ENCODE results near the gene RABL3.
"Not testable (repeated sequence)": the region's sequence is repeated elsewhere in the genome, so short reads cannot be mapped to it uniquely, and the experiment has no call there.

Gene RABL3

DNA sequence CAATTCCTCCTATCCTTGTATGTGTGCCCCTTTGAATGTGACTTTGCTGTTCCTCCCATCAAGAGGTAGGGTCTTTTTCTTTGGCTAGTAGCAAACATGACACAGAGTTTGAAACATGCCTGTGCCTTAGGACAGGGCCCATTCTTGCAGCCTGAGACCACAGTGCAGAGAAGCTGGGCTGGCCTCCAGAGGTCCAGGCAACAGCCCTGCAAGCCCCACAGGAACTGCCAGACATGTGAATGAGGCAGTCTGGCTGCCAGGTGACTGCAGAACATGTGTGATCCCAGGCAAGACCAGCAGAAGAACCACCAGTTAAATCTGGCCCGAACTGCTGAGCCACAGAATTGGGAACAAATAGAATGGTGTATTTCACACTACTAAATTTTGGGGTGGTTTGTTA lies 59.1 kb downstream of the RABL3 start:
- DNase-seq (ENCODE audit: low spot score) = no peak

DNA sequence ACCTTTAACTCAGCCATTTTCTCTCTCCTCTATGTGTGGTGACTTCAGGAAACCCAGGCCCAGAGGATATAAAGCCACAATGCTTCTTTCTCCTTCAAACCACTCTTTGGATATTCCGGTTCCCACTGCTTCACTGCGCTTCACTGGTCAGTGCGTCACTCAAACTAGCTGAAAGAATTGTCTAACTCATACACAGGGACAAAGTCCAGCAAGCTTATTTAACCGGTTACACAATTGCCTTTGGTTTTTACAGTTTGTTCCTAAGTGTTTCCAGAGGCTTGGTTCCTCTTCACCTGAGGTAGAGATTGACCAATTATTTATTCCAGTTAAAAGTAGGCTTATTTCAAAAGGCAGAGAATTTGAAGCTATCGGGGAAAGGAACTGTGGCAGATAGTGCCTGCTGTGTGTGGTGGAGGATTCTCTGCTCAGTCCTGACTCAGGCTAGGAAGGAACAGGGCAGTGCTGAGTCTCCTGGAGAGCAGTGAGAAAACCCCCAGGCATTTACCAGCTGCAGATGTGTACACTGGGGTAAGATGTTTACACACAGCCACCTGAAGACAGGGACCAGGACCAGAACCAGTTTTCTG lies 60.1 kb downstream of the RABL3 start, which contains the start of gene HGD:
Gene HGD, minus strand, starts transcription at position 145 of the 587 bp plus-strand sequence. Its CDS starts 128 bp downstream, at position 17.
- DNase-seq (ENCODE audit: low spot score) = no peak

DNA sequence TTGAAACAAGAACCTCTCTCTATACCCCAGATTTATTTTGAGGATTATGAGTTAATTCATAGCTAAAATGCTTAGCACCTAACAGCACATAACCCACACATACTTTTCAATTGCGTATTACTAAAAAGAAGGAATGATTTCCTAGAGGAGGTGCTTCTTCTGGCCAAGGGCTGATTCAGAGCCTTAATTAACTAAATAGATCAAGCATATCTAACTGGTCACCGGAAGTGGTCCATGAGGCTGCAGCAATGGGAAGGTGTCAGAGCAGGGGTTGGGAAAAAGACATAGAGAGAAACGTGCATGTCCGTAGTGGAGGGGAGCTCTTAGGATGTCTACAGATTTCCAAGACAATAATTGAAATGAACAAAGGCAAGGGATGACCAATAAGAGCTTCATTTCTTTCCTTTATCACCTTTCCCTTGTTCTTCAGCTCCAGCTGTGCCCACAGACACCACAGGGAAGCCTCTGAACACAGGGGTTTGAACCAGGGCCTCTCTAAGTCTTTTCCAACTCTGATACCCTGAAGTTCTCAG lies 60.7 kb downstream of the RABL3 start:
- no peak for DNase-seq (ENCODE audit: low spot score)

DNA sequence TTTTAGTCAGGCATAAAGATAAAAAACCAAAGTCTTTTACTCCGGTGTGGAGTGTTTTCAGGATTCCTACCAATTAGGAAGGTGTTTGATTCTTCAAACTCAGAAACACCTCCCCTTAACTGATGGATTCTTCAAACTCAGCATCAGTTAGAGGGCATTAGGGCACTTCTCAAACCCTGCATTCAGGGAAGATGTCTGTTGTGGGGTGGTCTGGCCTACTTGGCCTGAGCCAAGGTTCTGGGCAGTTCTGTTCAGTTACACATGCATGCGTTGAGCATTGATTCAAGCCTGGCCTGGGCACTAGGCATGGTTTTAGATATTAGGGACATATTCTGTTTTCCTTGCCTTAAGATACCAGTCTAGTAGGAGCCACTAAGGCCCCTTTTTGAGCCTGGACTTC lies 61.3 kb downstream of the RABL3 start:
- no peak for DNase-seq (ENCODE audit: low spot score)

DNA sequence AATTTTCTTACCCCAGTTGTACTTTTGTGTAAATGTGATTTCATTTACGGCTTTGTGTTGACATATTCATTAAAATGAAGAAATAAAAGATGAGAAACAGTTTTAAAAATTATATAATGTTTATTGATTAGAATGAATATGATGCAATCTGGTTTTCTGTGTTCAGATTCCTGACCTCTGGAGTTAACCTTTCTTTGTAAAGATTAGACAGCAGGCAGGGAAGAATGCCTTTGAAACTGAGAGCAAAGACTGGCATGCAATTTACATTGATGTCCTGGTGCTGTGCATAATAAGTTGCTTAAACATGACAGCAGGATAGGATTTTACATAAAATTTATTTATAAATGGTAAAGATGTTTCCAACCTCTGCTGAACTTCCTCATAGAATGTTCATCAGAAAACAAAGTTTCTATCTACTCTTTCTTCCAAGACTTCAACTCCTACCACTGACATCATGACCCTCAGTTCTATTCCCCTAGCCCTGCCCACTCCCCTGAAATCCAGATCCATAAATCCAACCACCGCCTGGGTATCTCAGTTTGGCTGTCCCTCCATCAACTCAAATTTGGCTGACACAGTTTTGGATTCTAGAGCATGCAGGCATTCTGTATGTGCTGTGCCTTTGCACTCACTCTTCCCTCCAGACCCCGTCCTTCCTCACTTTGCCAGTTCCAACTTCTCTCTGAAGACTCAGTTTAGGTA lies 62.0 kb downstream of the RABL3 start:
- no peak for DNase-seq (ENCODE audit: low spot score)

DNA sequence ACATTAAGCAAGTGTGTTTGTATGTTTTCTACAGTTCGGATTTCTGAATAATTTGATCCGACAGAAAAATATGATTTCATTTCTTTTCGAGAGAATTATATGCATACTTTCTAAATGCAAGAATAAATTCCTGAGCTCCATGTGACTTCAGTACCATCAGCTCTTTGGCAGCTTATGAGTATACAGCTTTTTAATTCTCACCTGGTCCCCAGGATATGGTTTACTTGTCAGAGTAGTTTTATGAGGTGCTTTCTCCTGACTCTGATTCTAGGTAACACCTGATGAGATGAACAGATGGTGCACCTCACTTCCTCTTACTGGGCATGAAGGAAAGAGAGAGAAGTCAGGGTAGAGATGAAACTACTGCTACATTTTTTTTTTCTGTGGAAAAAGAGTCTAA lies 63.3 kb downstream of the RABL3 start:
- DNase-seq (ENCODE audit: low spot score) = peak; percentile 10

DNA sequence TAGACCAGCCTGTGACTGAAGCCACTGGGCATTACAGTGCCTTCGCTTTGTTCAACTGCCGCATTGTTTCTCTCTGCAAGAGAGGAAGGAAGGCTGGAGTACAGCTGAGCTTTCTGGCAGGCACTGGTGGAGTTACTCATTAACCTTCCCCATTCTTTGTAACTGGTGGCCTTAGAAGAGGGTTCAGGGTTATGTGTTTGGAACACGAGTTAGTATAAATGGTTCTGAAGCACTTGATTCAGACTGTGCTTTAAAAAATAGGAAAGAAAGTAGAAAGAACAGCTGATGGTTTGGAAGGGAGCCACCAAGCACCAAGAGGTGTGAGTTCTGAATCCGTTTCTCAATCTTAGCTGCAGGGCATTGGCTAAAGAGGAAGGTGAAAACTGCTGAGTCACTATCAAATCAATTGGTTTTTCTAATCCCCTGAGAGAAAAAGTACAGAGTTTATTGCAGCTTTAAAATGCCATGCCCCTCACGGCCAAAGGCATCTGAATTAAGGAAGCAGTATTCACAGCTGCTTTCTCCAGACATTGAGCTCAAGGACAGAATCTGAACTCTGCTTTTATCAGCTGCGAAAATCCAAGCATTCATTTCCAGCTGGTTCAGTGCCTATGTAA lies 63.9 kb downstream of the RABL3 start:
- no peak for DNase-seq (ENCODE audit: low spot score)

DNA sequence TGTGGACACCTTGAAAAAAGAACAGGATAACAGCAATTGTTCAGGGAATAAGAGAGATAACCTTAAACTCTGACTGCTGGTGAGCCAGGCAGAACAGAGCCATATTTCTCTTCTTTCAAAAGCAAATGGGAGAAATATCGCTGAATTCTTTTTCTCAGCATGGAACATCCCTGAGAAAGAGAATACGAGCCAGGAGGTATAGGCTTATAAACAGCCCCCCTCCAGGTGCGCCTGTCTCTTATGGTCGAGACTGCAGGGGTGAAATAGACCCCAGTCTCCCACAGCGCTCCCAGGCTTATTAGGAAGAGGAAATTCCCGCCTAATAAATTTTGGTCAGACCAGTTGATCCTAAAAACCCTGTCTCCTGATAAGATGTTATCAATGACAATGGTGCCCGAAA lies 65.1 kb downstream of the RABL3 start:
- not testable (repeated sequence) for DNase-seq (ENCODE audit: low spot score)

DNA sequence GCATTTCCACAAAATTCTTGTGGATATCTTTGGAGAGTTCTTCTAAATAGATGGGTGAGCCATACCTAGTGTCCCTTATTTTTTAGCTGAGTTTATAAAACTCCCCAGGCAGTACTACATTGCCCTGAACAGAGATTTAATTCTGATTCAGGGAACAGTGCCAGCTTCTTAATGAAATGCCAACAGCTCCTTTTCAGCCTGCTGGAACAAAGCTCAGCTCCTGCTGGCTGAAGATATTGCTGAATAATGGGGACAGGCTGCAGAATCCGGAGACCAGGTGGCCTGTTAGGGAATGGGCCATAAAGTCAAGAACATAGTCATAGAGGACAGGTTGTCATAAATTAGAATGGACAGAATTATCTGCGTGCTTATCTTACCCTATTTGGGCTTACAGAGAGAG lies 69.2 kb downstream of the RABL3 start:
- DNase-seq (ENCODE audit: low spot score) = no peak

DNA sequence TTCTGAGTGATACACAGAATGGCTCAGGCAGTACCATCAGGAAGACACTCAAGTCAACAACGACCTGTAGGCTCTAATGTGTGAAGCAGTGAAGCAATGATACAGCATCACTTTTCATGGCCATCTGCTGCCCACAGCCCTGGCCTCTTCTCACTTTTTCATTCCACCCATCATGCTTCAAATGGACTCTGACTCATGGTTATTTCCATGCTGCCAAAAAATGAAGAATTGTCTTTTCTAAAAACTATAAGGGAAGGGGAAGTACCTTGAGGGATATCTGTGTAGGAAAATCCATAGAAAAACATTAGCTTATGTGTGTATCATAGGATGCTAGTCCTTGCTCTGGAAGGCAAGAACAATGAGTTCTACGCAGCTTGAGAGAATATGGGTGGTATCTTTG lies 71.7 kb downstream of the RABL3 start:
- no peak for DNase-seq (ENCODE audit: low spot score)

DNA sequence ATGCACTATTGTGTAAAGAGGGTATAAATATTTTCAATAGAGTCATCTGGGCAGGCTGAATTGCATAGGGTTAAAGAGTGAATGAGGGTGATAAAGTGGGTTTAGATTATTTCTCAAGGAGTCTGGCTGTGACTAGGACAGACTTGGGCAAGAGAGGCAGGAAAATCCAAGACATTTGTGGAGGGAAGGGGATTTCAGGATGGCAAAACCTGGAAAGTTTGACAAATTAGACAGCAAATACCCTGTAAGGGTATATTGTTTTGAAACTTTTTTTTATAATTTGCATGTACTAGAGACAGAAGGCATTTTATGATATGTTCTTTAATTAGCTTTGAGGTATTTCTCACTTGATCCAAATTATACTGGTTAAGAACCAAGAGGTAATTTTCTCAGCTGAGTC lies 77.4 kb downstream of the RABL3 start:
- DNase-seq (ENCODE audit: low spot score) = no peak

DNA sequence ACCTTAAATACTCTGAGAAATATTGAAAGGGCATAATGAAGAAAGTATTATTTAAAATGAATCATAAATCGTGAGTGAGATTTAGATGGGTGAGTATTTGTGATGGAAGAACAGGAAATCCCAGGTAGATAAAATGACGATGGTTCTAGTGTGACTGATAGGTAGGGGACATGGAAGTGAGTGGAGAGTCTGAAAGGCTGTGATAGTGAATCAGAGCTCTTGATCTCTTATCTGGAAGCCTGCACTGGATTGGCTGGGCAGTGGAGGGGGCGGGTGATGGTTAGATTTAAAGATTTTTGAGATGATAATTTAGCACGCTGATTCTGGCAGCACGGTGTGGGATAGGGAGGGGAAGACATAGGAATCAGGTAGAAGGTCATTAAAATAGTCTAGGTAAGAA lies 80.4 kb downstream of the RABL3 start:
- DNase-seq (ENCODE audit: low spot score) = no peak

DNA sequence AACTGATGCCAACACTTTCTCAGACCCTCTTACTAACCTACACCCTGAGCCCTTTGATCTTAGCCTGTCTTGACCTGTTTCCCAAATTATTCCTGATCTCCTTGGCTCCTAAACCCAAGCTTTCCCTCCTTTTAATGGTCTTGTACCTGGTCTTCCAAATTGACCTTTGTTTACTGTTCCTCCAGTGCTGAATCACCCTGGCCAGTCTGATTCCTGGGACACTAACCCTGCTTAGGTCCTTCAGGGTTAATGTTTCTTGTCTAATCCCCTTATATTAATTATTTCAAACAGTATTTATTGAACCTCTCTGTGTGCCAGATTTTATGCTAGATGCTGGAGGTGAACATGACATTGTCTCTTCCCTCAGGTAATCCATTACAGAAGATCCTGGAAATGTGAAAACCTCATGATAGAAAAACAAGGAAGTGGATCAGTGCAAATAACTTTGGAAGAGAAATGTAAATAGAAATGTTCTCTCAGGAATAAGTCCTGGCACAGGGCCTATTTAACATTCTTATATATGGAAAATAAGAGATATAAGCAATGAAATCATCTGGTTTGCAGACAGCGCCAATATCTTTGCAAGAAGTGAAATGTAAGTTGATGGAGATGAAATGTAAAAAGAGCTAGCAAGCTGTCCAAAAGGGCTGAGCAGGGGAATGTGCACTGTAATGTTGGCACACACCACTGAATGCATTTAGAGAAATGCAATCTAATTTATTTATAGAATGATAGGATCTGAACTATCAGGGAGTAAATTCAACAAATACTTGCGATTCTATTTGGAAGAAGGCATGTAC lies 81.0 kb downstream of the RABL3 start:
- DNase-seq (ENCODE audit: low spot score) = no peak

DNA sequence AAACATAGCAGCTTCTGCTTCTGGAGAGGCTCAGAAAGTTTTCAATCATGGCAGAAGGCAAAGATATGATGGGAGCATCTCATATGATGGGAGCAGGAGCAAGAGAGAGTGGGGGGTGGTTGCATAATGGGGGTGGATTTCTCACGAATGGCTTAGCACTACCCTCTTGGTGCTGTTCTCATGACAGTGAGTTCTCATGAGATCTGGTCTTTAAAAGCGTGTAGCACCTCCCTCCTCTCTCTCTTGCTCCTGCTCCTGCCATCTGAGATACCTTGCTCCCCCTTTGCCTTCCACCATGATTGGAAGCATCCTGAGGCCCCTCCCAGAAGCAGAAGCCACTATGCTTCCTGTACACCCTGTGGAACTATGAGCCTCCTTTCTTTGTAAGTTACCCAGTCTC lies 82.5 kb downstream of the RABL3 start:
- no peak for DNase-seq (ENCODE audit: low spot score)

DNA sequence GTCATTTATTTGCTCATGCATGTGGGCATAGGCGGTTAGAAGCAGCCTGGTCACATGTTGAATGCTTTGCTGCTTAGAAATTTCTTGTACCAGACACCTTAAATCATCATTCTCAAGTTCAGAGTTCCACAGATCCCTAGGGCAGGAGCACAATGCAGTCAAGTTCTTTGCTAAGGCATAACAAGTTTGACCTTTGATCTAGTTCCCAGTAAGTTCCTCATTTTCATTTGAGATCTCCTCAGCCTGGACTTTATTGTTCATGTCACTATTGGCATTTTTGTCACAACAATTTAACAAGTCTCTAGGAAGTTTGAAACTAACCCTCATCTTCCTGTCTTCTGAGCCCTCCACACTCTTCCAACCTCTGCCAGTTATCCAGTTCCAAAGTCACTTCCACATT lies 83.0 kb downstream of the RABL3 start:
- no peak for DNase-seq (ENCODE audit: low spot score)

DNA sequence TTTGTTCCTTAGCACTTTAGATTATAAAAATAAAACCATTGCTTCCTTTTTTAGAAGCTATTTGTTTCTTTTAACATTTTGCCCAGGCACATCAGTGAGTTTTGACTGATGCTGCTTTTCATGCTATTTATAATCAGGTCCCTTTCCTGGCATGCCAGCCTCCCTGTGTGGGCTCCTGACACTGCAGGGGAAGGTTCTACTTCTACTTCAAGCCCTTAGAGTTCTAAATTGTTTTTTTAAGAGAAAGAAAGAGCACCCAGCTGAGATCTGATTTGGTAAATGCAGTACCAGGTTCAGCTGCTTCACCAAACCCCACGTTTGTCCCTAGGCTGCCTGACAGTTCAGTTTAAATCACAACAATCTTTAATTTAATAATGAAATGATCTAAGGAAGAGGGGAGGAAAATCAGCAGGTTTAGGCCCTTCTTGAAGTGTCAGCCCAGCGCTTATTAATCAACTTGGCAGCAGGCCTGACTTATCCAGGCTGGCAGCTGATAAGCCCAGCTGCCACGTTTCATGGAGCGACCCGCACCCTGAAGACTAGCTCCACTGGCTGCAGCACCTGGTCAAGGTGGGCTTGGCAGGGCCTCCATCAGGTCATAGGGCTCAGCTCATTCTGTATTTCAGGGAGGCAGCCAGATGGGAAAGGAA lies 89.3 kb downstream of the RABL3 start:
- DNase-seq (ENCODE audit: low spot score) = no peak

DNA sequence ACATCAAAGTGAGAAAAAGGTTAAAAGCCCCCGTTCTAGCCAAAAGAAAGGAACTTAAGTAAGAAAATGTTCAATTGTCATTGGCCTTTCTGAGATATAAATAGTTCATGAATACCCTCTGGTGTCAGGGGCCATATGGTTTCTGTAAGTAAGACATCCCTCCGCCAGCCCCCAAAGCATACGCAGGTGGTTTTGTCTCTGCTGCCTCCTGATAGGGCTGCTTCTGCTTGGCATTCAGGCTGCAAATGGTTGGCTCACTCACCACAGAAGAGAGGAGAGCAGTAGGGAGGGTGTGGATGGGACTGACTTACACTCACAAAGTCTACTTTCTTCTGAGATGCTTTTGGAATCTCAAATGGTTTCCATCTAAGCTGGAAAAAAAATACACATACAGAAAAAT lies 90.0 kb downstream of the RABL3 start:
- no peak for DNase-seq (ENCODE audit: low spot score)

DNA sequence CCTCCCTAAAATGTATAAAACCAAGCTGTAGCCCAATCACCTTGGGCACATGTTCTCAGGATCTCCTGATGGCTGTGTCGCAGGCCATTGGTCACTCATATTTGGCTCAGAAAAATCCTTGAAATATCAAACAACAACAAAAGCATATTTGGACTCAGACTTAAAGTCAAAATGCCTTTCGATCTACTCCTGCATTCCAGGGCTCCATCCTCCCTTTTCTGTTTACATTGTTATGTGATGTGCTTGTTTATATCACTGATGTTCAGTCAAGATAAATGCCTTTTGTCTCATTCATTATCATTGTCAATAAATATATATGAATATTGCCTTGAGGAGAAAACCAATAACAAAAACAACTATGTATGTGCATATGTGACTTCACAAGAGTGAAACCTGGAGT lies 92.0 kb downstream of the RABL3 start:
- DNase-seq (ENCODE audit: low spot score) = no peak

DNA sequence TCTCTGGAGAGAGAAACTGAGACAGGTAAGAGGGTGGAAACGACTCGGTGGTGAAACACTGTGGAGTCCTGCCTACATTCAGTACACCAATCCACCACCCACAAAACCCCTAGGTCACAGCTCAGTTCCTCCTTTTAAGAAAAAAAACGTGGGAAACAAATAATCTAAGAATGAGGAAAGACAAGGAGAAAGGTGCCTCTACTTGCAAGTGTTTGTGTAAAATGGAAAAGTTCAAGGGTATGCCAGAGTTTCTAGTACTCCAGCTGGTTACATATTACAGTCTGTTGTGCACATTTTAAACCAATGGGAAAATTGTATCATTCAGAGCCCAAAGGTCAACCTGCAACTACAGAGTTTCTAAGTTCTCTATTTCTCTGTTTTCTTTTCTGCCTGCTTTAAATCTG lies 92.5 kb downstream of the RABL3 start:
- DNase-seq (ENCODE audit: low spot score) = no peak

DNA sequence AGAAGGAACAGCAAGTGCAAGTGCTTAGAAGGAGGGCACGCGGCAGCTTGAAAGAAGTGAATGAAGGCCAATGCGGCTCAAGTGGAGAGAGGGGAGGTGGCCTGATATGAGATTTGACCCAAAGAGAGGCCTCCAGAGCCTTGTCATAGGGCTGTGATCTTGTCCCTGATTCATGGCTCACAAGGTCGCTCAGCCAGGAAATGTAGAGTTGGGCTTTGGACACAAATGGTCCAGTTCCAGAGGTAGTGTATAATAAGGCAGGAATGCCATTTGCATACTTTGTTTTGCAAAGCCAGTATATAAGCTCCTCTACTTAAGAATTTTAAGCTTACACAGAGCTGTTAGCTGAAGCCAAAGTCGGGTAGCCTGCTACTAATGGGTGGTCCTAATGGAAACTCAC lies 94.0 kb downstream of the RABL3 start:
- DNase-seq (ENCODE audit: low spot score) = no peak

DNA sequence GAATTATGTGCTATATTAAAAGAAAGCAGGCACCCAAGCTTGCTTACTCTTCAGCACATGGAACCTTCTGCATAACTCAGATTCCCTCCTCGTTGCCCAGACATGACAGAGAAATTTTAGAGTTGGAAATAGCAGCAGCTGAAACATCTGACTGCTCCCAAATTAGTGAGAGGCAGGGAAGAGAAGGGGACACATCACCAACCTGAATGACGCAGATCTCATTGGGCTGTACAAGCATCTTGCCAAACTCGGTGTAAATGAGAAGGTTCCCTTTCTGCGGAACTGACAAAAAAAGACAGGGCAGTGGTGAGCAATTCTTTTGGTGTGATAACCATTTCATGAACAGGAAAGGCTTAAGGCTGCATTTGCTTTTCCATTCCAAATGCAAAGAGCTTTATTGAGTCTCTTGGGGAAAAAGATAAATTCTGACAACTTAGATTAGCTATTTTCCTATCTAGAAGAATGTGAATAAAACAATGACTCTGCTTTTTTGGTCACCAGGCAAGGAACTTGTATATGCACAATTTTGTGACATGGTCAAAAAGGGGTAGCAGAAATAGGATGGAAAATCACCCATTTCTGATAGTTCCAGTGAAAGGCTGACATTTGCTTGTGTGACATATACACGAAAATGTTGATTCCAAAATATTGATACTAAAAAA lies 95.4 kb downstream of the RABL3 start:
- DNase-seq (ENCODE audit: low spot score) = no peak

Data from NAMALWA (cell line).